ENCODE data around the gene KLF1.

The KLF1 gene

GRCh38 chr19:12886969-12887747 is at the start of gene KLF1:
KLF1 (minus strand) TSS chr19:12887201; CDS start chr19:12887140, 61 bp downstream.
- H3K27me3 ChIP-seq (ENCODE audit: control insufficient read depth, insufficient read depth, low read length), result peaks cover 41% of the 10 kb centered on the region
- no peak within 1 kb of the TSS for H3K27ac ChIP-seq (ENCODE audit: low read depth, low read length)
- peaks cover 15% of the 10 kb centered on the region; the same call in 1 of the 2 replicates for H3K9me3 ChIP-seq (ENCODE audit: control insufficient read depth, insufficient read depth, low read depth, low read length)
- H3K4me1 ChIP-seq (ENCODE audit: control insufficient read depth, insufficient read depth, low read length), result peaks cover 15% of the 10 kb centered on the region
- H3K36me3 ChIP-seq (ENCODE audit: control insufficient read depth, insufficient read depth, low read length), result no peaks in the 10 kb centered on the region
- peak within 1 kb of the TSS; percentile 87 for H3K4me3 ChIP-seq (ENCODE audit: low read depth, low read length)
- H3K9ac ChIP-seq (ENCODE audit: low read length), result peak within 1 kb of the TSS; percentile 67

DNA sequence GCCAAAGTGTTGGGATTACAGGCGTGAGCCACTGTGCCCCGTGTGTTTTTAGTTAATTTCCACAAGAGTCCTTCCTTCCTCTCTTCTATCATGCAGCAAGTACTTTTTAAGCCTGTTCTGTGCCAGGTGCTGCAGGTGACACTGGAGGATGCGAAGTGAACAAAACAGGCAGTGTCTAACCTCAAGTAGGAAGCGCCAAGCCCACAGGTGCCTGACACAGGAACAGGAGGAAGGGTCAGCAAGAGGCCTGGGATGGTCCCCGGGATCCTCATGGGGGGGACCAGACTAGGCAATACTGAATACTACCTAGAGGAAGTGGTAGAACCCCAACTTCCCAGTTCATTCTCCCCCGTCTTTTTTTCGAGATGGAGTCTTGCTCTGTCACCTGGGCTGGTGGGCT is 49.6 kb upstream of the KLF1 start:
- no peak overlapping the region for H3K4me3 ChIP-seq (ENCODE audit: low read depth, low read length)
- no peak overlapping the region for H3K9ac ChIP-seq (ENCODE audit: low read length)
- peaks cover 26% of the 10 kb centered on the region for H3K4me1 ChIP-seq (ENCODE audit: control insufficient read depth, insufficient read depth, low read length)
- H3K9me3 ChIP-seq (ENCODE audit: control insufficient read depth, insufficient read depth, low read depth, low read length), result no peaks in the 10 kb centered on the region
- H3K27ac ChIP-seq (ENCODE audit: low read depth, low read length), result no peak overlapping the region
- no peaks in the 10 kb centered on the region for H3K27me3 ChIP-seq (ENCODE audit: control insufficient read depth, insufficient read depth, low read length)
- peaks cover 29% of the 10 kb centered on the region for H3K36me3 ChIP-seq (ENCODE audit: control insufficient read depth, insufficient read depth, low read length)

DNA sequence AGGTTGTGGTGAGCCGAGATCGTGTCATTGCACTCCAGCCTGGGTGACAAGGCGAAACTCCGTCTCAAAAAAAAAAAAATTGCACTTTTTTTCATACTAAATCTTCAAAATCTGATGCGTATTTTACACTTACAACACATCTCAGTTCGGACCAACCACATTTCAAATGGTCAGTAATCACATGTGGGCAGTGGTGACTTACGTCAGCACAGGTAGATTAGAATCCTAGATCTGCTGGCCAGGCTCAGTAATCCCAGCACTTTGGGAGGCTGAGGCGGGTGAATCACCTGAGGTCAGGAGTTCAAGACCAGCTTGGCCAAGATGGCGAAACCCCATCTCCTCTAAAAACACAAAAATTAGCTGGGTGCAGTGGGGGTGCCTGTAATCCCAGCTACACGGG is 48.1 kb upstream of the KLF1 start:
- H3K9ac ChIP-seq (ENCODE audit: low read length), result no peak overlapping the region
- no peak overlapping the region for H3K27ac ChIP-seq (ENCODE audit: low read depth, low read length)
- no peaks in the 10 kb centered on the region for H3K9me3 ChIP-seq (ENCODE audit: control insufficient read depth, insufficient read depth, low read depth, low read length)
- no peak overlapping the region for H3K4me3 ChIP-seq (ENCODE audit: low read depth, low read length)
- H3K4me1 ChIP-seq (ENCODE audit: control insufficient read depth, insufficient read depth, low read length), result peaks cover 24% of the 10 kb centered on the region
- H3K36me3 ChIP-seq (ENCODE audit: control insufficient read depth, insufficient read depth, low read length), result peaks cover 26% of the 10 kb centered on the region
- H3K27me3 ChIP-seq (ENCODE audit: control insufficient read depth, insufficient read depth, low read length), result no peaks in the 10 kb centered on the region

DNA sequence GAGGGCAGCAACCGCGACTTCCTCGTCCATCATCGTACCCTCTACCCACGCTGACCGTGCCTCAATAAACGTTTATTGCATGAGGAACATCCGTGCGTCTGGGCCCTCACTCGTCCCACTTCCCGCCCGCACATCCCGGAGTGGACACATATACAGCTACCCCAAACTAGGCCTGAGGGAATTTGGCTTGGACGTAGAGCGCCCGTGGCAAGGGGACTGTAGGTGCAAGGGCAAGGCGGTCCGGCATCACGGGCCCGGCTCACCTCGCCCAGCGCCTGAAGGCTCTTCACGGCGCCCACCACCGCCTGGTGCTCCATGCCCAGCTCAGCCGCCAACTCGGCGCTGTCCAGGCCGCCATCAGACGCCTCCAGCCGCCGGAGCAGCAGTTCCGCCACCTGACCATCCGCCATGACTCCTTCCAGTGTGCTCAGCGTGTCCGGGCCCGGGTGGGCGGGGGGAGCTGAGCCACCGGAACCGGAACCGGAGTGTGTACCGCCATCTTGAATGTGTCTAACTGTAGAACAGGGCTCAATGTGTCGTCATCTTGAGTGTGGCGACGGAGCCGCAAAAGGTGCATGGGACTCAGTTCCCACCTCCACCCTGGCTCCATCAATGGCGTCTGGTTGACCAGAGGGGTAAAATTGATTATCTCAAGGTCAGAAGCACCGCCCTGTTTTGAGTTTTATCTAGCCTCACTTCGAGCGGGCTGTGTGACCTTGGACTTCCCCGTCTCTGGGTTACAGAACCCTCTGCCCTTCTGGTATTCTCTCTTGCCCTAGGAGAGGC is 46.5 kb upstream of the KLF1 start, which contains the start of gene FARSA:
Gene FARSA (minus strand): TSS at position 425 of the 786 bp plus-strand sequence. CDS start 15 bp downstream, at position 410.
- H3K9me3 ChIP-seq (ENCODE audit: control insufficient read depth, insufficient read depth, low read depth, low read length), result no peaks in the 10 kb centered on the region
- peak within 1 kb of the TSS; percentile 96 for H3K4me3 ChIP-seq (ENCODE audit: low read depth, low read length)
- peaks cover 20% of the 10 kb centered on the region for H3K4me1 ChIP-seq (ENCODE audit: control insufficient read depth, insufficient read depth, low read length)
- H3K36me3 ChIP-seq (ENCODE audit: control insufficient read depth, insufficient read depth, low read length), result peaks cover 29% of the 10 kb centered on the region
- H3K27me3 ChIP-seq (ENCODE audit: control insufficient read depth, insufficient read depth, low read length), result no peaks in the 10 kb centered on the region
- peak within 1 kb of the TSS; percentile 91 for H3K9ac ChIP-seq (ENCODE audit: low read length)
- H3K27ac ChIP-seq (ENCODE audit: low read depth, low read length), result peak within 1 kb of the TSS; percentile 31; the same call in 1 of the 2 replicates

- Histone ChIP-seq H3K4me3 (ENCODE audit: low read depth, low read length) (peak overlapping the region; percentile 96), H3K4me1 (ENCODE audit: control insufficient read depth, insufficient read depth, low read length) (peaks cover 16% of the 10 kb centered on the region), H3K27ac (ENCODE audit: low read depth, low read length) (peak overlapping the region; percentile 31; the same call in 1 of the 2 replicates), H3K9me3 (ENCODE audit: control insufficient read depth, insufficient read depth, low read depth, low read length) (no peaks in the 10 kb centered on the region), H3K27me3 (ENCODE audit: control insufficient read depth, insufficient read depth, low read length) (no peaks in the 10 kb centered on the region), H3K36me3 (ENCODE audit: control insufficient read depth, insufficient read depth, low read length) (peaks cover 35% of the 10 kb centered on the region), H3K9ac (ENCODE audit: low read length) (peak overlapping the region; percentile 91)
These were observed 45.6 kb upstream of the KLF1 start for GRCh38 chr19:12932392-12933286.

GRCh38 chr19:12930002-12930645 is 43.1 kb upstream of the KLF1 start:
- H3K36me3 ChIP-seq (ENCODE audit: control insufficient read depth, insufficient read depth, low read length), result peaks cover 55% of the 10 kb centered on the region
- no peaks in the 10 kb centered on the region for H3K27me3 ChIP-seq (ENCODE audit: control insufficient read depth, insufficient read depth, low read length)
- no peak overlapping the region for H3K27ac ChIP-seq (ENCODE audit: low read depth, low read length)
- no peaks in the 10 kb centered on the region for H3K9me3 ChIP-seq (ENCODE audit: control insufficient read depth, insufficient read depth, low read depth, low read length)
- H3K4me3 ChIP-seq (ENCODE audit: low read depth, low read length), result no peak overlapping the region
- no peak overlapping the region for H3K9ac ChIP-seq (ENCODE audit: low read length)
- 0 out of 2 replicates have a peak, but pooled peaks cover 6% of the 10 kb centered on the region for H3K4me1 ChIP-seq (ENCODE audit: control insufficient read depth, insufficient read depth, low read length)

DNA sequence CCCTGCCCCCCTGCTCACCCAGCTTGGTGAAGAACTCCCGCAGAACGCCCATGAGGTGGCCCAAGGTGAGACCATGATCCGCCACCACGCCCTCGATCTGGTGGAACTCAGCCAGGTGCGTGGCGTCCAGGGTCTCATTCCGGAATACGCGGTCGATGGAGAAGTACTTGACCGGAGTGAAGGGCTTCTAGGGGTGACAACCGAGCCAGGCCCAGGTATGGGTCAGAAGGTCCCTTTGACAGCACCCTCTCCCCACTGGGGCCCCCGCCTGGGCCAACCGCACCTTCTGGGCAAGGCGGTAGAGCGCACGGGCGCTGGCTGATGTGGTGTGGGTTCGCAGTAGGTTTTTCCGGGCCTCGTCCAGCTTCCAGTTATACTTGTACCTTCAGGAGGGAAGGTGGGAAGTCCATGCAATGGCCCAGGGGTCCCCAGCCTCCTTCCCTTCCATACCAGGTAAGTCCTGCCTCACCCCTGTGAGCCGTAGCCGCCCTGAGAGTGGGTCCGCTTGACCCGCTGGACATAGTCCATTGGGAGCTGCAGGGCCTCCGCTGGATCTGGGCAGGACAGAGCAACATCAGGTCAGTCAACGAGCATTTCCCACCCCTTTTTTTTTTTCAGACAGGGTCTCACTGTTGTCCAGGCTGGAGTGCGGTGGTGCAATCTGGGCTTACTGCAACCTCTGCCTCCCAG is 37.8 kb upstream of the KLF1 start:
- Histone ChIP-seq H3K36me3 (ENCODE audit: control insufficient read depth, insufficient read depth, low read length) (peaks cover 67% of the 10 kb centered on the region), H3K4me3 (ENCODE audit: low read depth, low read length) (no peak overlapping the region), H3K9ac (ENCODE audit: low read length) (no peak overlapping the region), H3K9me3 (ENCODE audit: control insufficient read depth, insufficient read depth, low read depth, low read length) (no peaks in the 10 kb centered on the region), H3K27me3 (ENCODE audit: control insufficient read depth, insufficient read depth, low read length) (no peaks in the 10 kb centered on the region), H3K4me1 (ENCODE audit: control insufficient read depth, insufficient read depth, low read length) (no peaks in the 10 kb centered on the region), H3K27ac (ENCODE audit: low read depth, low read length) (no peak overlapping the region)

- Histone ChIP-seq H3K9ac (ENCODE audit: low read length) (no peak overlapping the region), H3K4me3 (ENCODE audit: low read depth, low read length) (no peak overlapping the region), H3K27ac (ENCODE audit: low read depth, low read length) (no peak overlapping the region), H3K36me3 (ENCODE audit: control insufficient read depth, insufficient read depth, low read length) (peaks cover 49% of the 10 kb centered on the region), H3K4me1 (ENCODE audit: control insufficient read depth, insufficient read depth, low read length) (no peaks in the 10 kb centered on the region), H3K27me3 (ENCODE audit: control insufficient read depth, insufficient read depth, low read length) (peaks cover 9% of the 10 kb centered on the region), H3K9me3 (ENCODE audit: control insufficient read depth, insufficient read depth, low read depth, low read length) (no peaks in the 10 kb centered on the region)
These were observed 36.0 kb upstream of the KLF1 start for GRCh38 chr19:12922959-12923358.

- Histone ChIP-seq H3K4me3 (ENCODE audit: low read depth, low read length) (no peak overlapping the region), H3K36me3 (ENCODE audit: control insufficient read depth, insufficient read depth, low read length) (peaks cover 34% of the 10 kb centered on the region), H3K9ac (ENCODE audit: low read length) (no peak overlapping the region), H3K27me3 (ENCODE audit: control insufficient read depth, insufficient read depth, low read length) (peaks cover 9% of the 10 kb centered on the region), H3K4me1 (ENCODE audit: control insufficient read depth, insufficient read depth, low read length) (no peaks in the 10 kb centered on the region), H3K27ac (ENCODE audit: low read depth, low read length) (no peak overlapping the region), H3K9me3 (ENCODE audit: control insufficient read depth, insufficient read depth, low read depth, low read length) (no peaks in the 10 kb centered on the region)
These were observed 34.0 kb upstream of the KLF1 start for GRCh38 chr19:12921047-12921446.

GRCh38 chr19:12918253-12918652 is 31.3 kb upstream of the KLF1 start:
- H3K9ac ChIP-seq (ENCODE audit: low read length), result no peak overlapping the region
- H3K27me3 ChIP-seq (ENCODE audit: control insufficient read depth, insufficient read depth, low read length), result peaks cover 9% of the 10 kb centered on the region
- peaks cover 10% of the 10 kb centered on the region for H3K36me3 ChIP-seq (ENCODE audit: control insufficient read depth, insufficient read depth, low read length)
- H3K9me3 ChIP-seq (ENCODE audit: control insufficient read depth, insufficient read depth, low read depth, low read length), result no peaks in the 10 kb centered on the region
- H3K4me3 ChIP-seq (ENCODE audit: low read depth, low read length), result no peak overlapping the region
- H3K27ac ChIP-seq (ENCODE audit: low read depth, low read length), result no peak overlapping the region
- peaks cover 10% of the 10 kb centered on the region for H3K4me1 ChIP-seq (ENCODE audit: control insufficient read depth, insufficient read depth, low read length)

All from HUES6 (cell line).